HG02798 (cell line): Measurements from ENCODE around the gene FLYWCH2.
"Not testable (repeated sequence)": the region's sequence is repeated elsewhere in the genome, so short reads cannot be mapped to it uniquely, and the experiment has no call there.

Experiments used
- ATAC-seq: cut with Tn5 transposase; IDR thresholded peaks from one replicate; pipeline ENCODE4 v1.9.1; 2021; ENCODE audit warnings: mild to moderate bottlenecking; ENCODE audit not compliant: unreplicated experiment, poor library complexity

FLYWCH2 gene

DNA sequence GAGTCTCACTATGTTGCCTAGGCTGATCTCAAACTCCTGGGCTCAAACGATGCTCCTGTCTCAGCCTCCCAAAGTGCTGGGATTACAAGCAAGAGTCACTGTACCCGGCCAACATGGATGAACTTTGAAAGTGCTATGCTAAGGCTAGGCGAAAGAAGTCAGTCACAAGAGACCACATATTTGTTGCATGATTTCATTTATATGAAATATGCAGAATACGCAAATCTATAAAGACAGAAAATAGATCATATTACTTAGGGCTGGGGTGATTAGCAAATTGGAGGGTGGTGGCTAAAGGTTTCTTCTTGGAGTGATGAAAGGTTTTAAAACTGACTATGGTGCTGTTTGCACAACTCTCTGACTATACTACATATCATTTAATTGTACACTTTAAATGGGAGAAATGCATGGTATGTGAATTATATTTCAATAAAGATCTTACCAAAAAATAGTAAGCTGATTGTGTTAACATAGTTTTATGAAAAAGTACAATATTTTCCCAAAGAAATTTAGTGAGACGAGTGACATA lies 27.5 kb downstream of the FLYWCH2 start:
- no peak for ATAC-seq

GRCh38 chr16:2911638-2912329 lies 28.8 kb downstream of the FLYWCH2 start, which contains the start of gene FLYWCH1:
Gene FLYWCH1 (plus strand): TSS chr16:2911931. CDS start chr16:2929686, 17,755 bp downstream.
- peak; percentile 98 for ATAC-seq

- no peak for ATAC-seq
Observed at GRCh38 chr16:2912330-2913199, 29.6 kb downstream of the FLYWCH2 start.

DNA sequence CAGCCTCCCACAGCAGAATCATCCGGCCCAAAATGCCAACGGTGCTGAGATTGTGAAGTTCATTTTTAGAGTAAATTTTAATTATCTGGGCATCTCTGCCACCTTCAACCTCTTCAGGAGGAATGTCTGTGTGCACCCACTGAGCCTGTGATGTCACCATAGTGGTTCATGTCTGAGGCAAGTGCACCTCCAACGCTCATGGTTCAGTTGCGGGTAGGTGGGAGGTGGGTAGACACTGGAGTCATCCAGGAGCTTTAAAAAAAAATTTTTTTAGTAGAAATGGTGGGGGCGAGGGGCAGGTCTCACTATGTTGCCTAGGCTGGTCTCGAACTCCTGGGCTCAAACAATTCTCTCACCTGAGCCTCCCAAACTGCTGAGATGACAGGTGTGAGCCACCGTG lies 30.6 kb downstream of the FLYWCH2 start:
- ATAC-seq, result no peak

- ATAC-seq, result no peak
Observed at GRCh38 chr16:2914233-2914632, 31.2 kb downstream of the FLYWCH2 start.

- no peak for ATAC-seq
Observed at GRCh38 chr16:2915196-2915929, 32.3 kb downstream of the FLYWCH2 start.

DNA sequence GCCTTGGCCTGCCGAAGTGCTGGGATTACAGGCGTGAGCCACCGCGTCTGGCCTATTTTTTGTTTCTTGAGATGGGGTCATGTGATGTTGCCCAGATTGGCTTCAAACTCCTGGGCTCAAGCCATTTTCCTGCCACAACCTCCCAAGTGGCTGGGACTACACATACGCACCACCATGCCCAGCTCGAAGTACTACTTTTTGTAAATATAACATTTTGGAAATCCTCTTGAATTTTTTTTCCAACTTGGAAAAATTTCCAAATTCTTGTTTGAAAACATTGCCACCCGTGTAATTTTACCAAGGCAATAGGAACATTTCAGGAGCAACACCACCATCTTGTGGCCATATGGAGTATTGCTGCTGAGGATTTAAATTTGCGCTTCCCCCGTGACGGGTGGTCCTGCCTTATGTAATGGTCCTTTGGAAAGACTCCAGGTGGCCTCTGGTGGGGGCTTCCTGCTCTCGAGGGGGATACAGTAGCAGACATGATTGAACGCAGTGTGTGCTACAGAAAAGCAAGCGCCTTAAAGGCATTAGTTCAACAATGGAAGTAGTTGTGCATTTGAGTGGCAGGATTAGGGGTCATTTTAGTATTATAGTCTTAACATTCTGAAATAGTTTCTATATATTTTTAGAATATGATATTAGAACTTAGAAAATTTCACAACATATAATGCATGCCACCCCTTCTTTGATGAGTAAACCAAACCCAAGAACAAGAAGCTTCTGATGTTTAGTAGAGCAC lies 36.7 kb downstream of the FLYWCH2 start:
- ATAC-seq, result no peak

GRCh38 chr16:2923481-2923880 lies 40.5 kb downstream of the FLYWCH2 start:
- no peak for ATAC-seq

DNA sequence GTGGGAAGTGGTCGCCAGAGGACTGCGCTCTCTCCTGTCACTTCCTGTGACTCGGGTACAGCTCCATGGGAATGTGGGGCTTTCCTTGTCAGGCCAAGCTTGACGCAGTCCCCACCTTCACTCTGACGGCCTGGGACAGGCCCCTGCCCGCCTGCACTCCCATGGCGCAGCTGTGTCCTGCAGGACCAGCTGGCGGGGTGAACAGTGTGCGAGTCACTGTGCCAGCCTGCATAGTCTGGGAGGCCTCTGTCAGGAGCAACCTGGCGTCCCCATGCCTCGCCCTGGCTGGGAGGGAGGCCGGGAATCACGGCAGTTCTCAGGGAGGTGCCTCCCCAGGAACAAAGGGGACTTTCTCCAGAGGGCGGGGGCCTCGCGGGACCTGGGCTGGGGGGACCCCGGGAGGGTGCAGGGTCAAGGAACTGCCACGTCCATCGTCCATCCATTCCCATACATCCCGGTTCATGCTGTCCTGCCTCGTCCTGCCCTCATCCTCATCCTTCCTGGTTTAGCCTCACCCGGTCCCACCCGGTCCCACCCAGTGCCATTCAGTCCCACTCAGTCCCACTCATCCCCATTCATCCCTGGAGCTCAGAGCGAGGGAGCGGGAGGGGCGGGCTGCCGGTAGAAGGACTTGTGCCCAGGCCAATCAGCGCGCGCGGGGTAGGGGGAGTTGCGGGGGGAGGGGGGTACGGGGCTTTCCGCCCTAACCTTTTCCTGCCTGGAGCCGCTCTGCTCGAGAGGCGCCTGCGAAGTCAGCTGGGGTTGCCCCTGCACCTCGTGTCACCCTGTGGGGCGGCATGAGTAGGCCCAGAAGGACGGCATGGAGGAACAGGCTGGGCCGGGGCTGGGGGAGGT lies 42.1 kb downstream of the FLYWCH2 start:
- ATAC-seq, result no peak

DNA sequence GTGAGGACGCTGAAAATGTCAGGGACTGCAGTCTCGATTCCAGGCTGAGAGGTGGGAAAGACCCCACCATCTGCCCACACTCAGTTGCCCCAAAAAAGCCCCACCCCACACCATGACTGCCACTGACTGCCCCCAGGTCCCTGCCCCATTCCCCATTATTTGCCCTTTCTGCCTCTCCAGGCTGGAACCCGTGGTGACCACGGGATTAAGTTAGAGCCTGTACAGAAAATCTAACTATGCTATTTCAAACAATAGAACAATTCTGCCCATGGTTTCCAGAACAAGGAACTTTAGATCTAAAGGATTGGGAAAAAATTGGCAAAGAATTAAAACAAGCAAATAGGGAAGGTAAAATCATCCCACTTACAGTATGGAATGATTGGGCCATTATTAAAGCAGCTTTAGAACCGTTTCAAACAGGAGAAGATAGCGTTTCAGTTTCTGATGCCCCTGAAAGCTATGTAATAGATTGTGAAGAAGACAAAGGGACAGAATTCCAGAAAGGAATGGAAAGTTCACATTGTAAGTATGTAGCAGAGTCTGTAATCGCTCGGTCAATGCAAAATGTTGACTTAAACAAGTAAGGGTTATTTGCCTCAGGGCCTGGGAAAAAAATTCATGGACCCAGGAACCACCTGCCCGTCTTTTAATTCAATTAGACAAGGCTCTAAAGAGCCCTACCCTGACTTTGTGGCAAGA lies 43.1 kb downstream of the FLYWCH2 start:
- ATAC-seq, result no peak

DNA sequence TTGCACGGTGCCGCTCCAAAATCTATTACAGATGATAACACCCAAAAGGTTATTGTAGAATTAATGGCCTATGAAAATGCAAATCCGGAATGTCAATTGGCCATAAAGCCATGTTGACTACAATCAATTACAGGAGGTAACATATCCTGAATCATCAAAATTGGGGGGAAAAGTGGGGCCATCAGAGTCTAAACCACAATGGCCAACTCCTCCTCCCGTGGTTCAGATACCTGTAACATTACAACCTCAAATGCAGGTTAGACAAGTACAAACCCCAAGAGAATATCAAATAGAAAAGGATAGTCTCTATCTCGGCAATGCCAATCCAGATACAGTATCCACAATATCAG lies 43.6 kb downstream of the FLYWCH2 start:
- ATAC-seq, result no peak

DNA sequence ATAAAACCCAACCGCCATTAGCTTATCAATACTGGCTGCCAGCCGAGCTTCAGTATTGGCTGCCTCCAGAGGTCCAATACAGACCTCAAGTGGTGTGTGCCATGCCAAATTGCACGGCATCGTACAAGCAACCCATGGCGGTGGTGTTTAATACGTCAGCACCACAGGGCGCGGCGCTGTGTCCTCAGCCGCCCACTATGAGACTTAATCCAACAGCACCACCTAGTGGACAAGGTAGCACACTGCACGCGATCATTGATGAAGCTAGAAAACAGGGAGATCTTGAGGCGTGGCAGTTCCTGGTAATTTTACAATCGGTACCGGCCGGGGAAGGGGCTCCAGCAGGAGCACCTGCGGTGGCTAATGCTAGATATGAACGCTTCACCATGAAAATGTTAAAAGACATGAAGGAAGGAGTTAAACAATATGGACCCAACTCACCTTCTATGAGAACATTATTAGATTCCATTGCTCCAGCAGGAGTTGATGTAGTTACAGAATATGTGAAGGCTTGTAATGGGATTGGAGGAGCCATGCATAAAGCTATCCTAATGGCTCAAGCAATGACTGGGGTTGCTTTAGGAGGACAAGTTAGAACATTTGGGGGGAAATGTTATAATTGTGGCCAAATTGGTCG lies 44.1 kb downstream of the FLYWCH2 start:
- peak; percentile 71 for ATAC-seq

GRCh38 chr16:2928151-2928550 lies 45.1 kb downstream of the FLYWCH2 start:
- ATAC-seq, result not testable (repeated sequence)

DNA sequence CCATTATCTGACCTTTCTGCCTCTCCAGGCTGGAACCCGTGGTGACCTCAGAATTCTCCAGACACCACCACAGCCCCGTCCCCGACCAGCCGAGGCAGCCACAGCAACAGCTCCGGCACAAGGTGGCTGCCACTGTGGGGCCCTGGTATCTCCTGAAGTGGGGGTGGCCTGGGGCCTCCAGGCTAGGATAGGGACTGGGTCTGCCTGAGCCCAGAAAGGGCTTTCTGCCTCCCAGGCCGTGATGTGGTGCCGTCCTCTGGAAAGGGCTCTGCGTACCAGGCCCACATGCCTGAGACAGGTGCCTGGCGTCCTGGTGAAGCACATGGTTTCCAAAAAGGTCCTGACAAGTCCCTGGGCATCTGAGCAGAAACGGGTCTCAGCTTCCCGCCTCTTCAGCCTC lies 45.8 kb downstream of the FLYWCH2 start:
- ATAC-seq, result no peak

GRCh38 chr16:2929693-2930092 lies 46.7 kb downstream of the FLYWCH2 start:
- ATAC-seq, result no peak

DNA sequence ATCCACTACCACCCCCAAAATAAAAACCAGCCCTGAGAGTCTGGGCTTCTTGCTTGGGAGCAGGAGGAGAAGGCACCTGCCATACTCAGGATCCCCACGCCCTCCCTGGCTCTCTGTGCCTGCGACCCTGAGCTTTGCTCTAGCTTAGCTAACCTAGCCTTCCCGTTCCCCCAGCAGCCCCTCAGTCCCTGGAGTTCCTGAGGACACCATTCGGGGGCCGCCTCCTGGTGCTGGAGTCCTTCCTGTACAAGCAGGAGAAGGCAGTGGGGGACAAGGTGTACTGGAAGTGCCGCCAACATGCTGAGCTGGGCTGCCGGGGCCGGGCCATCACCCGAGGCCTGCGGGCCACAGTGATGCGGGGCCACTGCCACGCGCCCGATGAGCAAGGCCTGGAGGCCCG lies 47.2 kb downstream of the FLYWCH2 start:
- no peak for ATAC-seq

- not testable (repeated sequence) for ATAC-seq
Observed at GRCh38 chr16:2931231-2931914, 48.4 kb downstream of the FLYWCH2 start.

GRCh38 chr16:2933136-2933535 lies 50.1 kb downstream of the FLYWCH2 start:
- no peak for ATAC-seq
